HG03103 (cell line): ENCODE results near the gene DENND1B.

Source experiments
- ATAC-seq: cut with Tn5 transposase; IDR thresholded peaks from one replicate; pipeline ENCODE4 v1.9.1; 2021; ENCODE audit warnings: low read depth; ENCODE audit not compliant: unreplicated experiment

The DENND1B gene

DNA sequence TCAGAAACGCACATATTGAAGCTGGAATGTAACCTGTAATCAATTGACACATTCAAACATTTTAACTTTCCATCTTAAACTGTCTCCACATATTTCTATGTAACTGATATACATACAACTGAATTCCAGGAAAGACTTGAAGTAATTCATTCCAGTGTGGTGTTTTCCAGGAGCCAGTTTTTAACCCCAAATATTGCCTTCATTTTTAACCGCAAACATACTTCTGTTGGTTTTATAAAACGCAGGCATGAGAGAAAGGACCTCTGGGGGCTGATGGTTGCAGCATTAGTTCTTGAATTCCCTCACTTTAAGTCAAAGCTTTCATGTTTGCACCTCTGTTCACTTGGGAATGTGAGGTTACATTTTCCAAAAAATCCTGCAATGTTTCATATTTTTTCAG lies 303.1 kb downstream of the DENND1B start:
- no peak for ATAC-seq

DNA sequence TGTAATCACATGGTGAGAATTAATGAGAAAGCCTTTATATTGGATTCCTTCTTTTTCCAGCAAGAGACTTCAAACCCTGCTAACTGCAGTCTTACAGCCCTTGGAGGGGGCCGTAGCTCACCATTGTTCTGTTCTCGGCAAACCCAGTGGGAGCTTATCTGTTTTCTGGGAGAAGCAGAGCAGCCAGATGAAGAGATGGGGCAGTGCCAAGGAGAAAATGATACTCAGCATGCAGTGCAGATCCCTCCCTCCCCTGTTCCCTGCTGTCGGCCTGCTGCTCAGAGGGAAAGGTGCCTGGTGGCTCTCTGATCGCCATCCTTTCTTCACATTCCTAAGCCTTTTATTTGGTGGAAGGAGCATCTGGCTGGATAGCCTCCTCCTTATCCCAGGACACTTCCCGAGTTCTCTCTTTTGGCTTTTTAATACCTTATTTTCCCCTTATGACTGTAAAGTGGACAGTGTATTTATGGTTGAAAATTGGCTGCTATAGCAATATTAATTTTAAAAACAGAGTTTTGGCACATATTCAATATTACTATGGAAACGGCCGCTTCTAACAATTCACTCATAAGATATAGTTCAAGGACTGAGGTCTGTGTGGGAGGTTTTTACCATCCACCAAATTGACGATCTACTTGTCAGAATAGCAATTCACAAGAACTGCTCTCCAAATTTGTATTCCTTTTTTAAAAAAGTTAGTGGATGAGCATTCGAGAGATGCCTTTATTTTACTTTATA lies 303.9 kb downstream of the DENND1B start:
- no peak for ATAC-seq

DNA sequence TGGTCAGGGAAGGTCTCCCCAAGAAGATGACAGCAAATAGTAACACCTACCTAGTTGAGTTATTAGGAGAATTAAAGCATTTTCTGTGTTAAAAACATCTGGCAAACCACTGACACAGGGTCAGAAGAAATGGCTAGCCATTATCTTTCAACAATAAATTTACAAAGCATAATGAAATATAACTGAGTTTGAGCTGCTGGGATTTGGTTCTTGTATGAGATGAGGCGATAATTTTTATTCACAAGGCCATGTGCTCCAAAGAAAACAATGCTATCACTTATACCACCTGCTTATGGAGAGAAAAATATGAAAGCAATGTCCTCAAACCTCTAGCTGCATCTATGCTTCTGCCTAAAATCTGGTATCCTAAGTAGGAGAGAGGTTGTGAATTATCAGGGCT lies 304.9 kb downstream of the DENND1B start:
- no peak for ATAC-seq

DNA sequence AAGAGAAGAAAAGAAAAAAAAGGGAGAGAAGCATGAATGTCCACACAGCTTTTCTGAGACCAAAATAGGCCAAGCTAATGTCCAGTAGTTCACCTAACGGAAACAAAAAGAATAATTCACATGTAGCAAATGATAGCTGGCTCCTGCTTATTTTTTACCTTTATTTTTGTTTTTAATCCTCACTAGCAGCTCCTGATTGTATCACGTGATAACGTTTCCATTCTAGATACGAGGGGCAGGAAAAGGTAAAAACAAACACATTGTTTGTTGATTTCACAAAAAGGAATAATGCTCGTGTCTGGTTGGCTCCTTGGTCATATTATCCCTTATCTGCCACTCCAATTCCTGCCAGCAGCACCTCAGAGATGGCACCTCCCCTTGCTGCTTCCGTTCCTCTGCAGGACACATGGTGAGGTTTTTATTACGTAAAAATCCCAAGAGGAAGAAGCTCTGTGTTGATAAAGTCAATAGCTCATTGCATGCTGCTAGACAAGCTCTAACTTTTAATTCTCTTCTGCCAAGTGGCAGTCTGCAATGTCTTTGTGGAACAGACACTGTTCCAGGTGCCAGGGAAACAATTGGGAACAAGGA lies 305.6 kb downstream of the DENND1B start:
- ATAC-seq: no peak

DNA sequence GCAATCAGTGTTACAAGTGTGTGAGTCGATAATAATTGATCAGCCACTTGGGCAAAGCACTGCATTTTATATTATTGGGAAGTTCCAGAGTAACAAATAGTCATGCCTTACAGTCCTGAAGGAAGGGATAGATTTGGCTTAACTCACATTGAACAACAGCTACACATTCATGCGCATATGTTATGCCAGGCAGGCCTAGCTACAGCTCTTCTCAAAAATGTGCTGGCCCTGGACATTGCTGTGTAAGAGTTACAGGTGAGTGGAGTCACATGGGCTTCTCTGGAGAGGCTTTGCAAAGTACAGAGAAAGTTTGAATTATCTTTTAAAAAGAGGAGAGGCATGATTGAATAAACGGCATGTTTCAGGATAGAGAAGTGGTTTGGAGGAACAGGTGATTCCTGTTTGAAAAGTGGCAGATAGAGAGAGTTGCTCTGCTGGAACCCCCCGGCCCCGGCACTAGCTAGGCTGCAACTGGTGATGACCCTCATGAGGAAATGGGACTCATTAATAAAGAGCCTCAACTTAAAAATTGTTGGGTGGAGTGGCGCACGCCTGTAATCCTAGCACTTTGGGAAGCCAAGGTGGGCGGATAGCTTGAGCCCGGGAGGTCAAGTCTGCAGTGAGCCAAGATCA lies 306.6 kb downstream of the DENND1B start:
- ATAC-seq: no peak

DNA sequence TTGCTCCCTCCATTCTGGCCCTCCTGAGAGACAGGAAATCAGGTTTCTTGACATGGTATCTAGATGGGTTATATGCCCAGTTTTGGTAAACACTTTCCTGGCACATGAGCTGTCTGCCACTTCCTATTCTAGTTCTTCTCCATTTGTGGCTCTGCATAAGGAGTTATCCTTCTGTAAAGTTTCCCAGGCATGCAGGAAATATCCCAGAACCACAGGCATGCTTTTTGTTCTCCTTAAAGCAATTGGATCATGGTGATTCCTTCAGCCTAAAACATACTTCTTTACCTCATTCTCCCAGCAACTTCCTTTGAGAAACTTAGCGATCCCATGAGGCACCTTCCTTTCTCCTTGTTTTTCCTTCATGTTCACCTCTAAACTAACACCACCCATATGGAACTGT lies 307.4 kb downstream of the DENND1B start:
- no peak for ATAC-seq

DNA sequence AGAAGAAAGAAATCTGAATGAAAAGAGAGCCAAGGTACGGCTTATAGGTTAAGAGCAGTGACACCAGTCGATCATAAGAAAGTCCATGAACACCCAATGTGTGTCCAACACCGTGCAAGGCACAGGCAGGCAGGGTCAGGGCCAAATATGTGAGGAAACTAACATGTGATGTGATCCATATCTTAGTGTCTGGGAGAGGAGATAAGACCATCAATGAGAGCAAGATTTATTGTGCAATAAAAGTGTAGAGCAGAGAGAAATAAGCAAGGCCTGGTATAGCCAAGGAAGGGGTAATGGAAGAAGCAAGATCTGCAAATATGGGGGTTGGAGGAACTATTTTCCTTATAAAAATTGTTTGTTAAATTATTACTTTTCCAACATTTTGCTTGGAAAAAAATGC lies 308.5 kb downstream of the DENND1B start:
- no peak for ATAC-seq

DNA sequence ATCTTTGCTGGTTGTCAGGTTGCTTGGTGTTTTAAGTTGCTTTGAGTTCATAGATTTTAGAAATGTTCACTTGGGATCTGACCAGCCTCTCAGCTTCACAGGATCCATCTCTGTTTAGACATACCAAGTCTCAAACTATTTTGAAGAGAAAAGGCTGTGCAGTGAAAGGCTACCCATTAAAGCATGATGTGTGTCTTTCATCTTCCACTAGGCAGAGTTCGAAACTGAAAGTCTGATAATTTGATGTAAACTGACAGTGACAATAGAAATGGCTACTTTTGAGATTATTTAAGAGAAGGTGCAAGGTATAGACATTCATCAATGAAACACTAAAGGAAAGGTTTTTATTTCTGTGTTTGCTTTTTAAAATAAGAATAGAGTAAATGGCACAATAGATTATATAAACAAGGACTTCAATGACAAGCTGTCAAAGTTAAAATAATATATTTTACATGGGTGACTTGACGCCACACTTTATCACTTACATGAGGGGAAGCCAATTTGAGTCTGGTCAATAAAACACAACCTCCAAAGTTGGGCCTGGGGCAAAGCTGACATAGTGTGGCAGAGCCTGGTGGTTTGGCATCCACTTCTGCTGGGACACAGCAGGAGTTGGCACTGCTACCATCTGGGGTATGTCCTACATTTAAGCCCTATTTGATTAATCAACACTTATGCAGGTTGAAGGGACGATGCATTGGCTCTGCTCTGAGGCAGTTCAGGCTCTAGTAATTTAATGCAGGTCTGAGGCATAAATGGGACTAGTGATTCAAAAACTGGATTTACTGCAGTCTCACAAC lies 309.6 kb downstream of the DENND1B start:
- ATAC-seq: no peak

DNA sequence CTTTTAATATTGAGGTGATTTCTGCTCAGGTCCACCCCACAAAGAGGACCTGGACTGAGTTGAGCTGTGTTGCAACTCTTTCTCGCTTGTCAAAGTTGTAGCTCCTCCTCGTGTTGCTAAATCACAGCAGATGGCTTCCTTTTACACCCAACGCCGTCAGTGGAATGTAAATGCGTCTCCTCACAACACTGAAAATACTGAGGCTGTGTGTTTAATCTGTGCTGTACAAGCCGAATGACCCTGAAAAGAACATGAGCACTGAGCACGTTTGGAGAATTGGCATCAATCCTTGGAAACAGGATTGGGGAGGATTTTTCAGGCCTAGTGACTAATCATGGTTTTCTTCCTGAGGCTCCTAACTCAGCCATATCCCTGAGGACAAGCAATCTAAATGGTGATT lies 311.2 kb downstream of the DENND1B start:
- no peak for ATAC-seq

DNA sequence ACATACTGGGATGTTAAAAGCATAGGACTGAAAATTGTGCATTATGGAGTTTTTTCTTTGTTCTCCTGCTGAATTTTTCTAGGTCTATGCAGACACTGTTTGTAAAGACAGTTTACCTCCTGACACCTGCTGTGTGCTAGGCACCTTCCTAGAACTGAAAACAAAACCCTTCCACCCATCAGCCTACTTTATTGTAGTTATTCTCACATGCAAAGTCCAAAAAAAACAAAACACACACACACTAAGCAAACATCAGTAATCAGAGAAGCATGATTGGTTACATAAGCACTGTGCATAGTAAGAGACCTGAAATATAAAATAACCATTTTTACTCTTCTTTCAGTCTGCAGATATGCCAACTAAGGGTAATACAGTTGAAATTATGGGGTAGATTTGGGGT lies 312.1 kb downstream of the DENND1B start:
- ATAC-seq: no peak

DNA sequence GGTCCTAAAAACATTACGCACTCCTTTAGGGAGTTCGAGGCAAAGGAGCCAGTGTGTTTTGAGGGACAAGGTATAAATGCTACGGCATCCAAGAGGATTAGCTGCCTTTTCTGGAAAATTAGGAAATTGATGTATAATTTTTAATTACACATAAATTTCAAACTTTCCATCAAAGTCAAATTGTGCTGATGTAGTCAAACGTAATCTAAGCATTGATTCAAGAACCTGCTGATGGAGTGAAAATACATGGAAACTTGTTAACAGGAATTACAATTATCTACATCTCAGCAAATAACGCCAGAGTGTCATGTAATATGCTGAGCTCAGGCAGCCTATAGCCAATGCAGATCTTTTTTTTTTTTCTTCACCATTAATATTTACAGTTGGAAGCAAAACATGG lies 312.7 kb downstream of the DENND1B start:
- no peak for ATAC-seq
